Ovary (tissue), 3 donors: ENCODE results near the gene MND1.

Source experiments
- EP300 ChIP-seq: sonication (generic); formaldehyde crosslinking; IDR thresholded peaks from one replicate; pipeline ENCODE4 v1.6.1; 2017; ENCODE audit warnings: antibody characterized with exemption
- POLR2A ChIP-seq: fragments of 450-650 bp; IDR thresholded peaks from one replicate; pipeline ENCODE4 v1.6.1; 2017; ENCODE audit warnings: antibody characterized with exemption, mild to moderate bottlenecking, moderate library complexity
- TF ChIP-seq, protein P1 (sequence below), 3 donors: fragments of 450-650 bp in 2 of 3; fragments of 200-600 bp in 1 of 3; IDR thresholded peaks; one replicate each; pipeline versions ENCODE4 v1.5.1 to v1.8.0; 2016 to 2022; ENCODE audit warnings: antibody characterized with exemption in 3 of 3, mild to moderate bottlenecking in 1 of 3
- donor health status: DM: no; HTN: no; CAD: no.

DNA sequence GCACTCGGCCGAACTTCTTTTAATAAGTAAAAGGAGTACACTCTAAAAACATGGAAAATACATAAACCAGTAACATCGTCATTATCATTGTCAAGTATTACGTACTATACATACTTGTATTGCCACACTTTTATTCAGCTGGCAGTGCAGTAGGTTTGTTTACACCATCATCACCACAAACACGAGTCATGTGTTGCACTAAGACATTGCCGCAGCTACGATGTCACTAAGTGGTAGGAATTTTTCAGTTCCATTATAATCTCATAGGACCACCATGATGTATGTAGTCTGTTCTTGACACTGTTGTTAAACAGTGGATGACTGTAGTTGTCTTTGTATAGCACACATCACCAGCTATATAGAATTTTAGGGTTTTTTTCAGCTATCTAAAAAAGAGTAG, 73.6 kb downstream of the MND1 start:
- TF ChIP-seq, protein P1, sequence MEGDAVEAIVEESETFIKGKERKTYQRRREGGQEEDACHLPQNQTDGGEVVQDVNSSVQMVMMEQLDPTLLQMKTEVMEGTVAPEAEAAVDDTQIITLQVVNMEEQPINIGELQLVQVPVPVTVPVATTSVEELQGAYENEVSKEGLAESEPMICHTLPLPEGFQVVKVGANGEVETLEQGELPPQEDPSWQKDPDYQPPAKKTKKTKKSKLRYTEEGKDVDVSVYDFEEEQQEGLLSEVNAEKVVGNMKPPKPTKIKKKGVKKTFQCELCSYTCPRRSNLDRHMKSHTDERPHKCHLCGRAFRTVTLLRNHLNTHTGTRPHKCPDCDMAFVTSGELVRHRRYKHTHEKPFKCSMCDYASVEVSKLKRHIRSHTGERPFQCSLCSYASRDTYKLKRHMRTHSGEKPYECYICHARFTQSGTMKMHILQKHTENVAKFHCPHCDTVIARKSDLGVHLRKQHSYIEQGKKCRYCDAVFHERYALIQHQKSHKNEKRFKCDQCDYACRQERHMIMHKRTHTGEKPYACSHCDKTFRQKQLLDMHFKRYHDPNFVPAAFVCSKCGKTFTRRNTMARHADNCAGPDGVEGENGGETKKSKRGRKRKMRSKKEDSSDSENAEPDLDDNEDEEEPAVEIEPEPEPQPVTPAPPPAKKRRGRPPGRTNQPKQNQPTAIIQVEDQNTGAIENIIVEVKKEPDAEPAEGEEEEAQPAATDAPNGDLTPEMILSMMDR (IDR thresholded peaks at IDR 0.05) = no peak
- TF ChIP-seq POLR2A (no peak), EP300 (no peak)
